CD4-positive, alpha-beta T cell treated with Interleukin-15 for 1 hour (primary cell): Measurements from ENCODE around the gene XRCC4.
"Not testable (repeated sequence)": the region's sequence is repeated elsewhere in the genome, so short reads cannot be mapped to it uniquely, and the experiment has no call there.

Experiments
- DNase-seq: peaks from one replicate; pipeline ENCODE4 v3.0.0-alpha.2; 2020

The XRCC4 gene

DNA sequence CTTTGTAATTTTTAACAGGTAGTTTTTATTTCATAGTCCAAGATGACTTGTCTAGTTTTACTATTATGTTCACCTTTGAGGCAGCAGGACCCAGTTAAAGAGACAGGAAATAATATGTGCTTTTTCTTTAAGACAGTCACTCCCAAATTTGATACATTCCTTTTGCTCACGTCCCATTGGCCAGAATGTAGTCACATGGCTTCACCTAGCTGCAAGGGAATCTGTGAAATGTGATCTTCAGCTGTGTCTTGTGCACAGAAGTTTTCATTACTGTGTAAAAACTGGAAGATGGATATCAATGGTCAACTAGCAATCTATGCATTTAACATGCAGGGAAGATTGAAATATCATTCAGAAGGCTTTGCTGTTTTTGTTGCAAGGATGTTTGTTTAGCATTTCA, 41.1 kb downstream of the XRCC4 start:
- no peak for DNase-seq

DNA sequence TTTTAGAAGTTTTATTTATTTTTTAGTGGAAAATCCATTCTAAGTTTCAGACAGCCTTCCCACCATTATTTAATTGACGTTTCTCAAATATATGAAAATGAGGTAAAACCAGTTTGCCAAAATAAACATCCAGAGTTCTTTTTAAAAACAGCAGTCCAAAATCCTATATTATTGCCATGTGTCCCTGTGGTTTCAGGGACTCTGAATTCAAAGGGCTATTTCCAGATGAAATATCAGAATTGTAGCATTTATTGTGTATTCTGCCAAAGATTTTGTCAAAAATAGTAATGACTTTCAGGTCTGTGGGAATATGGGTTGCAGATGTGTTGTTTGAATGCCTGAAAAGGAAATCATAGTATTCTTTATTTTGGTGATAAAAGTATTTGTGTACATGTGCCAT, 41.6 kb downstream of the XRCC4 start:
- no peak for DNase-seq

DNA sequence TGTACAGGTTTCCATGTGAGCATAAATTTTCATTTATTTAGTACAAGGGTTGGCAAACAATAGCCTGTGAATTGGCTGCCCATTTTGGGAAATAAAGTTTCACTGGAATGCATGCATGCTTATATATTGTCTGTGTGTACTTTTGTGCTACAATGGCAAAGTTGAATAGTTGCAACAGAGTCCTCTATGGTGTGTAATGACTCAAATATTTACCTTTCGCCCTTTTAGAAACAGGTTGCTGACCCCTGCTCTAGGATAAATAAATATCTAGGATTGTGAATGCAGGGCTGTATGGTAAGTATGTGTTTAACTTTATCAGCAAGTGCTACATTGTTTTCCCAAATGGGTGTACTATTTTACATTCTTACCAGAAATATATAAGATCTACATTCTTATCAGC, 47.2 kb downstream of the XRCC4 start:
- no peak for DNase-seq

DNA sequence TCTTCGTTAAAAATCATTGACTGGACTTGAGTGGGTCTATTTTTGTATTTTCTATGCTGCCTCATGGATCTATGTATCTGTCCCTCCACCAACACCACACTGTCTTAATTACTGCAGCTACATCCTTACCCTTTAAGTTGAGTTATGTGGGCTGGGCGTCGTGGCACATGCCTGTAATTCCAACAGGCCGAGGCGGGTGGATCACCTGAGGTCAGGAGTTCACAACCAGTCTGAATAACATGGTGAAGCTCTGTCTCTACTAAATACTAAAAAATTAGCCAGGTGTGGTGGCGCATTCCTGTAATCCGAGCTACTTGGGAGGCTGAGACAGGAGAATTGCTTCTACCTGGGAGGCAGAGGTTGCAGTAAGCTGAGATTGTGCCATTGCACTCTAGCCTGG, 48.2 kb downstream of the XRCC4 start:
- DNase-seq, result no peak

DNA sequence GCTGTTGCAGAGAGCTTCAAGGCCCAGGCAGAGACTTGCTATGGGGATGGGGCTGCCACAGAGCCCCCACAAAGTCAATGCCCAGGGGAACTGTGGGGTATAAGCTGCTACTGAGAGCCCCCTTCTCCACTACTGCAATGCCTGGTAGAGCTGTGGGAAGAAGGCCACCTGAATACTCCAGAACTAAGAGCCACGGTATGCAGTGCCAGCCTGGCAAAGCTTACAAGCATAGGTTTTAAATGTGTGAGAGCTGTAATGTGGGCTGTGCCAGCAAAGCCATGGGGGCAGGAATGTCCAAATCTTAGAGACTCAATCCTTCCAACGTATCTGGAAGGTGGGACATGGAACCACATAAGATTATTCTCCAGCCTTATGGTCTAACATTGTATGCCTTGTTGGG, 49.2 kb downstream of the XRCC4 start:
- no peak for DNase-seq

DNA sequence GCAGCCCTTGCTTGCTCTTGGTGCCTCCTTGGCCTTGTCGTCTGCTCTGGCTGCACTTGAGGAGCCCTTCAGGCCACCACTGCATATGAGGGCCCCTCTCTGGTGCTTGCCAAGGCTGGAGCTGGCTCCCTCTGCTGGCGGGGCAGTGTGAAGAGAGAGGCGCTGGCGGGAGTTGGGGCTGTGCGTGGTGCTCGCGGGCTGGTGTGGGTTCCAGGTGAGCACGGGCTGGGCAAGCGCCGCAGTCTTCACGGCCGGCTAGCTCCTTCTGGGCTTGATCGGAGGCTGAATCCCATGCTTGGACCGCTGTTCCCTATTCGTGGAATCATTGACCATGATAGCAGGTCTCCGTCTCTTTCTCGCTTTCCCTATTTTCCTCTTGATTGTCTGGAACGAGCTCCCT, 56.5 kb downstream of the XRCC4 start:
- no peak for DNase-seq

DNA sequence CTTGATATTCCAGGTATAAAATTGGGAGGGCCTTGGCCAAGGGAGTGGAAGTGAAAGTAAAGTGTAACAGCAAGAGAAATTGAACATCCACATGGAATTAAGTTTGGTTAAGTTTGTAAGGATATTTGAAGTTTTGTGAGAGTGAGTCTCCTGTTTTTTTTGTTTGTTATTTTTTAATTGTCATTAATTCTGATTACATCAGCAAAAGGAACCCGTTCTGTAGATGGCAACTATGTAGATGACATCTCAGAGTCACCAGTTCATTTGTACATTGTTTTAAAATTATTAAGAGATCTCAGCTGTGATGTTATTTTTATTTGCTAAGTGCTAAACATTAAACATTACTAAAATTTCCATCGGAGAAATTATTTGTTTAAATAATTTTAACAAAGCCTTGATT, 65.2 kb downstream of the XRCC4 start:
- DNase-seq, result no peak

DNA sequence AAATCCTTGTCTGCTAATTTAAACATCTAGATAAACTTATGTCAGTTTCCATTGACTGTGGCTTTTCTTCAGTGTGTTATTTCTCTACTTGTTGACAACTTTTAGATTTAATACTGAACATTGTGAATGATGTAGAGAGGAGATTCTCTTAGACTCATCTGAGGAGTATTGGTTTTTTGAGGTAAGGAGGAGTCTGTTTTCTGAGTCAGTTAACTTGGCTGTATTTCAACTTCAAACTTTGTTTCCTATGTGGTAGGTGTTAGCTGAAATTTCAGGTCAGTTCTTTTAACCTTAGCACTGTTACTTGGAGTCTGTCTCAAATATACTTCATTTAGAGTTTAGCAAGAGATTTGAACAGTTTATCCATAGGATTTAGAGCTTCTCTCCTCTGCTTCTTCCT, 67.9 kb downstream of the XRCC4 start:
- DNase-seq, result no peak

DNA sequence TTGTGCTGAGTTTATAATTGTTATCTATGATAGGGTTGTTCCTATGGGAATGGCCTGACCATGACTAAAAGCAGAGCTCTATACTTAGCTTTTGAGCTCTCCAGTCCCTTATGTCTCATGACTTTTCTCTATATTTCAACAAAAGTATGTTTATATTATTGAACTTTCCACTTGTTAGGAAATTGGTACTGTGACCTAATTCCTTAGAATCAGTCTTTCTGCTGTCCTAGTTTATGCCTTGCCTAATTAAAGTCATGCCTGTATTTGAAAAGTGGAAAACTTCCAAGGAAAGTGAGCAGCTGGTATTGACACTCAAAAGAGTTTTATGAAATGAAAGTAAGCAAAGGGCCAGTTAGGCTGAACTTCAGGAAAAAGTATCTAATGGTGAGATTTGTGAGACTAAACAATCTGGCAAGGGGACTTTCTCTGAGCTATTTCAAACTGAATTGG, 68.6 kb downstream of the XRCC4 start:
- DNase-seq, result no peak

DNA sequence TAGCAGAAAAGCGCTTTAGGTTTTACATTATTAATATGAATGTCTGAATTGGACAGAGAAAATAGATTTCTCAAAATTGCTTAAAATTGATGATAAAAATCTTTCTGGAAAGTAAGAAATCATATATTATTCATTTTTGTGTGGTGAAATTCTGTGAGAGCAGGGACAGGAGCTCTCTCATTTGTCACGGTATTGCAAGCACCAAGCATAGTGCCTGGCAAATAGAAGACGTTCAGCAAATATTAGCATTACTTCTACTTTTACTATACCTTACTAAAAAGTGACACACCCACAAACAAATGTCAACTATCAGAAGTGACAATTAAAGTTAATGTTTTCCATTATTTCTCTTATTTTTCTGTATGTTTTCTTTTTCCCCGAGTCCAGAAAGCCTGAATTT, 69.1 kb downstream of the XRCC4 start:
- no peak for DNase-seq

DNA sequence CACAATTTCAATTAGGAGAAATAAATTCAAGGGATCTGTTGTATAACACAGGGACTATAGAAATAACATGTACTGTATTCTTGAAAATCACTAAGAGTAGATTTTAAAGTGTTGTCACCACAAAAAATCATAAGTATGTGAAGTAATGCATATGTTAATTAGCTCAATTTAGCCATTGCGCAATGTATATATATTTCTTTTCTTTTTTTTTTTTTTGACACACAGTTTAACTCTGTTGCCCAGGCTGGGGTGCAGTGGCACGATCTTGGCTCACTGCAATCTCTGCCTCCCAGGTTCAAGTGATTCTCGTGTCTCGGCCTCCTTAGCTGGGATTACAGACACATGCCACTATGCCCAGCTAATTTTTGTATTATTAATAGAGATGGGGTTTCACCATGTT, 70.2 kb downstream of the XRCC4 start:
- DNase-seq, result no peak

DNA sequence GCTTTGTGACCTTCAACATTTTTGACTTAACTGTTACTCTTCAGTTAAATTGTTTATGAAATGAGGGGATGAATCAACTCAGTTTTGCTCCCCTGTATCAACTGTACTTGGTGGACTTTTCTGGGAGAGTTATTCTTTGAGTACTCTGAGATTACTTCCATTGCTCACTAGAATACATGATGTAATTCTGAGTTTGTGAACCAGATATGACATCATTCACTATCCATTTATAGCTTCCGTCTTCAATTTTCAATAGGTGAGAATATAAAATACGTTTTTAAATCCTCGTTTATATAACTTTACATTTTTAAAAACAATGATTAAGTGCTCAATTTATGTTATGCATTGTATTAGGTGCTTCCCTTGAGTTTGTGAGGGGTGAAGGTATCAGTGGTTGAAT, 71.0 kb downstream of the XRCC4 start:
- no peak for DNase-seq

DNA sequence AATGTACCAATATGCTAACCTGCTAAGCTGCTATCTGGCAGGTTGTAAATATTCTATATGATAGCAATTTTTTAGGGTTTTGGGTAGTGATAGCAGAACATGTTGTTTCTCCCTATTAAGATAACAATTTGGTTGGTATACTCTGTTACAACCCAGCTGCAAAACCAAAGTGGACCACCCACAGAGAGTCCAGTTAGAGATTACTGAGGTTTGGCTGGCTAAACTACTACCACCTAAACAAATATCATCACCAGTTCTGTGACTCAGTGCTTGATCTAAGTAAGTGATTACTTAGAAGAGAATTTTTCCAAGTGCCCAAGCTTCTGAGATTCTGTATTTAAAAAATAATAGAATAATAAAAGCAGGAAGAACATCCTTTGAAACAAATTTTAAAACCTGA, 72.3 kb downstream of the XRCC4 start:
- no peak for DNase-seq

DNA sequence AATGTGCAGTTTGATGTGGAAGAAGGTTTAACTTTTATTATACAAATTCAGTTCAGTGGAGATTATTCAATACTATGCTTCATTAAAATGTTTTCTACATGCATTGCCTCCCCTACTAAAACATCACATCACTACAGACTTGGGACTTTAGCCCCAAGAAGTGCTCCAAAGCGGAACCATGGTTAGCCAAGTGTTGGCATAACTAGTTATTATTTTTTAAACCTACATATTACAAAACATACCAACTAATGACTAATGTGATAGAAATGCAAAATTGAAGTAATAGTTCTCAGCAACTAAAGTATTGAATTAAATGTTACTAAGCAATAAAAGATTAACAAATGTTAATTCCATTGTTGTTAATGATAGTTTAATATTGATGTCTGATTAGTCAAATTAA, 74.5 kb downstream of the XRCC4 start:
- DNase-seq, result no peak

DNA sequence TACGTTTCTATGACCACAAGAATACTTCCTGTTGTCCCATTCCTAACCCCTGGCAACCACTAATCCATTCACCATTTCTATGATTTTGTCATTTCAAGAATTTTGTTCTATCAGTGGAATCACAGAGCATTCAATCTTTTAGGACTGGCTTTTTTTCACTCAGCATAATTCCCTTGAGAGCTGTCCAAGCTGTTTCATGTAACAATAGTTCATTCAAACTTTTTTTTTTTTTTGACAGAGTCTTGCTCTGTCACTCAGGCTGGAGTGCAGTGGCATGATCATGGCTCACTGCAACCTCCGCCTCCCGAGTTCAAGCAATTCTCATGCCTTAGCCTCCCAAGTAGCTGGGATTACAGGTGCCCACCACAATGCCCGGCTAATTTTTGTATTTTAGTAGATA, 75.6 kb downstream of the XRCC4 start:
- not testable (repeated sequence) for DNase-seq

DNA sequence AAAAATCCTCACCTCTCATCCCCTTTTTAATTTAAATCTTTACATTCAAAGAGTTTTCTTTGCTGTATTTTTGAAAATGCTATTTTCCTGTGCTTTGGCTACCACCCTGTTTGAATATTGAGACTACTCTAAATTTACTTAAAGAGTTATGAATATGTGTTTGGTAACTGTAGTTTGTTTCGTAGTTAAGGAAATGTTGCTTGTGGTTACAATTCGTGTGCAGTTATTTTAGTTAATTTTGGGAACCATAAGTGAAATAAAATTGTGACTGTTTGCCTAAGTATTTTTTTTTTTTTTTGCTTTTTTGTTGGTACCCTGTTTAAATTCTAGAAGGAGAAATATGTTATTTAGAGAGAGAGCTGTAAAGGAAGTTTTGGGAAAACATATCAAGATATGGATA, 78.7 kb downstream of the XRCC4 start:
- DNase-seq, result no peak

DNA sequence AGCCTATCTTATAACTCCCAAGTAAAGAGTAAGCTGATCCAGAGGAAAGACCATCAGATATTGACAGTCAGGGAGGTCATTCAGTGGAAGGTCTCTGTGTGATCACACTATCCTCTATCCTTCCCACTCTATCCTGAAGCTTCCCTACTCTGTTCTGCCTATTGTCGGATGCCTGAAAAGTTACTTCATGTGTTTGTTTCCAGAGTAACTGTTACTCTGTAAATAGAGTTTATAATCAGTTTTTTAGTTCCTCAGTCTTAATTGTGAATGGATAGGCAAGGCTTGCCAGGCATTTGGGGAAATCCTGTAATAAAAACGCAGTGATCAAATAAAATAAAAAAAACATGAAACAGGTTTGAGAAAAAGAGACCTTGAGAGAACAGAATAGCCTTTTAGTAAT, 79.8 kb downstream of the XRCC4 start:
- DNase-seq, result no peak

DNA sequence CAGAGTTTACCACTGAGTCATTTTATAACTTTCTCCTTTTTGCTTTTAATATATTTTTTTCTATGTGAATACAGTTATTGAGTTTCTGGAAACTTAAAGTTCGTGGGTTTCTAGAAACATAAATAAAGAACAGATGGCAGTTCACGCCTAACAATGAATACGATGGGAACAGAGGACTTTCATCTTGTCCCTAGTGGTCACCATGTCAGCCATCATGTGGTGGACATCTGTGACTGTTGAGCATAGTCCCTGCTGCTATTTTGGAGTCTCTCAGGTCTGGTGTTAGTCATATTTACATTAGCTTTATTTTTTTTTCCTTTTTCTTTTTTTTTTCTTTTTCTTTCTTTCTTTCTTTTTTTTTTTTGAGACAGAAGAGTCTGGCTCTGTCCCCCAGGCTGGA, 85.3 kb downstream of the XRCC4 start:
- DNase-seq, result no peak

DNA sequence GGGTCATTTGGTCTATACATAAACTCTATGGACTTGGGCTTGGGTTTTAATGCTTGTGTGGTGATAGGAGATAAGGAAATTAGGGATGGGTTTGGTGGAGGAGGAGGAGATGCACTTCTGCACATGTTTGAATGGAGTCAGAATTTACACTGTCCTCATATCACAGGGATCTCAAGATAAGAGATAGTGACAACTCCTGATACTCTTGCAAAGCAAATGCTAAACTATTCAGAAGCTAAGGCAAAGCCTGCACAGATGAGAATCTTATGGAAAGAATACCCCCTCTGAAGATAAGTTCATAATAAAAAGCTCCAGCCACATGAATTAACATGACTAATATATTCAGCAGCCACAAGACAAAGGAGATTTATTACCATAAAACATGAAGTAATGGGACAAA, 90.2 kb downstream of the XRCC4 start:
- DNase-seq, result no peak

DNA sequence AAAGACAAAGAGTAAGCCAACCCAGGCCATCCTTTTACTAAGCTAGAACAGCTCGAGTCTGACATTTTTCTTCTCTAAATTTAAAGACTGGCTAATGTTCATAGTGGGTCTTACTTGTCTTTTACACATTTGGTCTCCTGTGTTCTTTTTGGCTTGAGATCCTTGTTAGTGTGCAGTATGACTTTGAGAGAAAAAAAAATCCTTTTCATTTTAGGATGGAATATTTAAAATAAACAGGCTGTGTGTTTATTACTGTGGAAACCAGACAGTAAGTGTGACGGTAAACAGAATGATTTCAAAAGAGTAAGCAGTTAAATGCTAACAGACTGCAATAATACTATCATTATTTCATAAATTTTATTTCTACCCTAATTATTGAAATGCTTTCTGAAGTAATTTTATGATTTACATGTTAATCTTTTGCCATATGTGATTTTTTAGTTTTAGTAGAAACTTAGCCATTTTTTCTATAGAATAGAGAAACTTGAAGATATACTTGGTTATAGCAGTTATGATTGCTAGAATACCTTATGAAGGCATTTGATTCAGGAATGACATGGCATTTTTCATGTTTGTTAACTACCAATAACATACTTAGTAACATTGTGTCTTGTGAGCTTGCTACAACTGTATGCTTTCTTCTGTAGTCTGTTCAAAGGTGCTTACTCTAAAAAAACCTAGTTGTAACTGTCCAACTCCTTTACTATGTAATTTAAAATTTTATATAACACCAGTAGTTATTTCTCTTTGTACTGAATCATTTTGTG, 92.4 kb downstream of the XRCC4 start:
- no peak for DNase-seq

DNA sequence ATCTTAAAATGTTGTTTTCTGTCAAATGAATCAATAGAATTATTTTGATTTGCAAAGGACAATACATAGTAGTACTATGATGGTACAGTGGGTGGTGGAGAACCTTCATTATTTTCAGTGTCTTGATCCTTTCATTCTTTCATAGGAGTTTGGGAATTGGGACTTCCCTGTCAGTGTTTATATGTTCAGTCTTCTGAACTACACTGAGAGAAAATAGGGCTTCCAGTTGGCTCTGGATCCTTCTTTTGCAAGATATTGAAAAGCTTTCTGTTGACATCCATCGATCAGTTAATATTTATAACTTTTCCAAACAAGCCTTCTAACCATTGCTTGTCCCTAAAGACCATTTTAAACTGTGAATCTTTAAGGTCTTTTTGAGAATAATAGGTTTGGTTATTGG, 94.7 kb downstream of the XRCC4 start:
- DNase-seq, result no peak

DNA sequence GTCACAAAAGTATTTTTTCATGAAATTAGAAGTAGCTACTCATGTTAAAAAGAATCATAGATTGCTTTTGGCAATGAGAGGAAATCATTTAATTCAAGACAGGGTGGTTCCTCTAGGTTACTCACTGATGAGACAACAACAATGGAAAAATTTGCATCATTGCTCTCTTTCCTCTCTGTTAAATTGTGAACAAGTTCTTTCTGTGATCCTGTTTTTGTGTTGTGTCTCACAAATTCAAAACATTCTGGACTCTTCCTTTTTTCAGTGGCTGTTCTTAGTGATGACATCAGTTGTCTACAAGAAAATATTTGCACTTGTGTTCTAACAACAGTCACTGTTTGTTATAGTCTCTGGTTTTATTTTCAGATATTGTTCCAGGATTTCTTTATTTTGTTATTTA, 95.3 kb downstream of the XRCC4 start:
- DNase-seq, result no peak

DNA sequence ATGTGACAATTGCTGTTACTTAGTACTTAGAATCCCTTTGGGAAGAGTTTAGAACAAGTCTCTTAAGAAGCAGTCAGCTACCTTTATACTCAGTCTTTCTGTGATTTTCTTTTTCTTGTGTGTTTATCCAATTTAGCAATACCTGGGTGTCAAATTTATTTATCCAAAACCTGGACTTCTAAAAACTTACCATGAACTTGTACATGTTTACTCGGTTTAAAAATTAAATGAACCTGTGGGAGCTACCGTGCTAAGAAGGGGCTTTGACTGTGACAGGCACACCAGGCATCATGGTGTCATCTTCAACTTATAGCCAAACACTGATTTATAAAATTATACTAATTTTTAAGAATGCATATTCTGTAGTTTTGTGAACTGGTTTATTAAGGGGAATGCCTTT, 96.5 kb downstream of the XRCC4 start:
- DNase-seq, result no peak

DNA sequence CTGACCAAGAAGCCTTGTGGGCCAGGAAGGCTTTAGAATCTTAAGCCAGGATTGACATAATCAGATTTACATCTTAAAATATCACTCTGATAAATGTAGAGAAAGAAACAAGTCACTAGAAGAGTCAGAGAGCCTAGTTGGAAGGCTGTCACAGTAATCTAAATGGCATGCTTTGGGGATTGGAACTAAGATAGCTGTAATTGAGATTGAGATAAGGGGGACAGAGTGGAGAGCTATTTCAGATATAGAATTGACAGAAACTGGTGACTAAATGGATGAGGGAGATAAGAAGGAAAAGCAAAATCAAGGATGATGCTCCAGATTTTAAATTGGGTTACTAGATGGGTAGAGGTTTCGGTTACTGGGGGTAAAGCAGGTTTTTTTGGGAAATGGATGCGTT, 100.5 kb downstream of the XRCC4 start:
- DNase-seq, result no peak

DNA sequence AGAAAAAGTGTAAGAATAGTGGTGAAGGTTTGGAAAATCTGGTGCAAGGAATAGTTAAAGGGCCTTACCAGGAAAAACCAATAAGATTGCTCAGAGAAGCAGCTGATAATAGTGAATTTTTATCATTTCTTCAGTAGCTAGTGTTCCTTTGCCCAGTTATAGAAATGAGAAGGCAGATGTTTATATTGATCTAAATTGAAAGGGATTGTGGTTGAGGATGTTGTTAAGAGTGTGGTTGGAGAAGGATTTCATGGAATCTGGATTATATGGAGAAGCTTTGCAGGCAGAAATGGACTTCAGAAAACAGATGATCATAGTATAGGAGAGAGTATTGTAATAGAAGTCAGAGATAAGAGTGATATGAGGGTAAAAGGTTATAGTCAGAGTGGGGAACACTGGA, 102.6 kb downstream of the XRCC4 start:
- DNase-seq, result no peak

DNA sequence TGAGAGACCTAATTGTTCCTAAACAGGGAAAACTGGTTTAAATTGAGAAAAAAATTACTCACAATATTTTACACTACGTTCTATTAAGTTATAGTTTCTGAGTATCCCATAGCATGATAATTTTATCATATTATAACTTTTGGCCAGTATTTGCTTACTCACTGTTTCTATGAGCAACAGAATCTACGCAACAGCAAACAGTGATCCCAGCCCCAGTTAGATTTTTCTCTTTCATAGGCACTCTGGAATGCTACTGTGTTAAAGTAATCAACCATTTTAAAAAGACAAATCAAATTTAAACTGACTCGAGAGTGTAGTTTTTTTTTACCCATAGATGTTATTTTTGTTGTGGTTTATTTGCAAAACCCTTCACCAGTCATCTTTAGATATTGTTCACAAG, 107.2 kb downstream of the XRCC4 start:
- DNase-seq, result no peak
